Muscle of back (tissue), 11 donors: ENCODE results near the gene ANKRD33B. TPM values are rescaled to one million over a fixed set of nuclear protein-coding genes. Genes with fewer than 3 reads are reported as not detected.
"Not testable (repeated sequence)": the region's sequence is repeated elsewhere in the genome, so short reads cannot be mapped to it uniquely, and the experiment has no call there.

Experiments
- DNase-seq, 3 donors: peaks; one replicate each; pipeline versions ENCODE4 v3.0.0 to v3.0.0-alpha.2; 2013
- polyA plus RNA-seq, 10 donors: library from polyadenylated mRNA; unstranded; fragments of 120-200 nt; gene quantifications; one replicate each; pipeline ENCODE4 v1.2.1, GENCODE V29; 2013; ENCODE audit not compliant: insufficient read length in 10 of 10

ANKRD33B gene
- polyA plus RNA-seq, 10 donors = 1.0 to 3.1 (median 2.0) TPM

DNA sequence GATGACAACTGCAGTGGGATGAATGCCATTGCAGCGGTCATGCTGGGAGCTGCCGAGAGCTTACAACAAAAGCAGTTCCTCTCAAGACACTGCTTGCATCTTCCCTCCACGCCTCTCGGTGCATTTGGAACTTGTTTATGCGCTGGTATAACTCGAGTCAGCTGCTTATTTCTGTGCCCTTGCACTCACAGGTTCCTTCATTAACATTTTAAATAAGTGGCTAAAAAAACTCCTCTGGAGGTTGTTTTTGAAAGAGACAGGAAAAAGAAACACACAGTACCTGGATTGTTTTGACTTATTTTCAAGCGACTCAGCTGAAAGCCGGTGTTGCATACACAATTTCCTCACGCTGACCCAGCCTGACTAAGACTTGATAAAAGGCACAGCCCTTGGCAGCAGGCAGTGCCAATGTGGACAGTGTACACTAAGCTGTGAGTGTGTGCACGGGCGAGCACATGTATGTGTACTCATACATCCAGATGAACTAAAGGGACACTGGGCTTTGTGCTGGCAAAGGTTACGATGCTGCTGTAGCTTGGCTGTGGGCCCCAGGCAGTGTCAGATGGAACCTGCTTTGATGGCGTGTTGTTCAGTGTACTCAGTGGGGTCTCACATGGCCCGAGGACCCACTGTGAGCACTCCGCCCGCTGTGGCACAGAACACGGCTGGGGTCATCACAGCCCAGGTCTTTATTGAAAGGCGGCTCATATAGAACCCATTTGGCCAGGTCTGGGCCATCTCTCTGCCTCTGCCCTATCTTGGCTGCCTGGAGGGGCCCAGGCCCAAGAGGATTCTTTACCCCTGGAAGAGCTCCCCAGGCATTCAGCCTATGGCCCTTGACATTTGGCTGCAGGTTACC lies 92.3 kb downstream of the ANKRD33B start:
- no peak for DNase-seq

DNA sequence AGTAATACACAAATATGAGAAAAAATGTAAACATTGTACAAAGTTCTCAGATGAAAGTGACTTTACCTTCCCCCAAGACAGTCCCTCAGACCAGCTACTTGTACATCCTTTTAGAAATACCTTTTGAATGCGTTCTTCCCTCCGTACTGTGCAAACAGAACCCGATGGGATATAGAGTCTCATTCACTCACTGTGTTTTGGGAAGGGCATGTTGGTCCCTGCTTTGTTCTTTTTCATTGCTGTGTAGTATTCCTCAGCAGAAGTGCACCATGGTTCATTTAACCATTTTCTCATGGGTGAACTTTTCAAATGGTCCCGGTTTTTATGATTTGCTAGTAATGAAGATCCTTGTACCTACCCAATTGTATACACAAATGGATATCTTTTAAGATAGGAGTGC lies 94.4 kb downstream of the ANKRD33B start:
- DNase-seq = no peak

DNA sequence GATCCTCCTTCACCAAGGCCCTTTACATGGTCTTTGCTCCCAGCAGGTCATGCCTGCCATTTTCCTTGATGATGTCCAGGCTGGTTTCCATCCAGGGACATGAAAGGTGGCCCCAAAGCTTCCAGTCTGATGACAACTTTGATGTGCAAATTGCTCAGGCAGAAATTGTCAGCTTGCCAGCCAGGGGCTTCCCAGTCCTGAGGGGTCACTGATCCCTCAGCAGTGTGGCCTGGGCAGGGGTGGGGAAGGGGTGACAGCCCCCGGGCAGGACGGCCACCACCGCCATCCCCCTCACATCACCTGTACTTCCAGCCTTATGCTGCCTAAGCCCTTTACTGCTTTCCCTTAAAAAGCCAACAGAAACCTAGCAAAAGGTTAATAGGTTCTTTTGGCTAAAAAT lies 96.3 kb downstream of the ANKRD33B start:
- no peak for DNase-seq

DNA sequence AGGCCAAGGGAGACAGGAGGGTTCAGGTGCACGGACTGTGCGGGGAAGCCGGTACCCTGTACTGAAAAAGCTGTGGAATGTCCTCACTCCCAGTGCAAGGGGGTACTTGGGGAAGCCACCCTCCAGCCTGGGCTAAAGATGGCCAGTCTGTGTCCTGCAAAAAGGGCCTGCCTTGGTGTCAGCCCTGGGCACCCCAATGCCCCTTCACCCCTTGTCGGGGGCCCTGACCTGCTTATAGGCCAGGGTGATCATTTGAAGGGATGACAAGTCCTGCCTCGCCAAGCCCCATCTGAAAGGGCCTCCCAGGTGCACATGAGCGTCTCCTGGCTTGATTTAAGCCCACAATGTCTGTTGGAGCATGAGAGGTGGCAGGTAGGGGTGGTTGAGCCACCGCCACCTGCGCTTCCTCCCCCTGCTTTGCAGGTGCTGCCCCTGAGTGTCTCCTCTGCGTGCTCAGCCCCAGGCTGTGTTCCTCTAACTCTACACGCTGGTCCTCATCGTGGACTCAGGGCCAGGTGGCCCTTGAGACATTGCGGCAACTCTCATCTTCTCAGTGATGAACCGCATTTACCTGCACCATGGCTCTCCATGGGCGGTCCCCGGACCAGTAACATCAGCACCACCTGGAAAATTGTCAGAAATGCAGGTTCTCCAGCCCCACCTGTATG lies 97.0 kb downstream of the ANKRD33B start:
- DNase-seq = no peak

DNA sequence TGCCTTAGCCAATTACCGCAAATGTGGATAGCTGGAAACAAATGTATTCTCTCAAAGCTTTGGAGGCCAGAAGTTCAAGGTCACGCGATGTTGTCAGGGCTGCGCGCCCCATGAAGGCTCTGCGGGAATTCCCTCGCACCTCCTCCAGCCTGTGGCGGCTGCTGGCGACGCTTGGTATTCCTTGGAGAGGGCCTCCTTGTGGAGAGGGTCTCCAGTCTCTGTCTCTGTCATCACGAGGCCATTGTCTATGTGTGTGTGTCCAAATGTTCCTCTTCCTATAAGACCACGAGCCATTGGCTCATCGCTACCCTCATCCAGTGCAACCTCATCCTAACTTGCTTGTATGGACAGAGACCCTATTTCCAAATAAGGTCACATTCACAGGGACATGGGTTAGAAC lies 97.5 kb downstream of the ANKRD33B start:
- no peak for DNase-seq

DNA sequence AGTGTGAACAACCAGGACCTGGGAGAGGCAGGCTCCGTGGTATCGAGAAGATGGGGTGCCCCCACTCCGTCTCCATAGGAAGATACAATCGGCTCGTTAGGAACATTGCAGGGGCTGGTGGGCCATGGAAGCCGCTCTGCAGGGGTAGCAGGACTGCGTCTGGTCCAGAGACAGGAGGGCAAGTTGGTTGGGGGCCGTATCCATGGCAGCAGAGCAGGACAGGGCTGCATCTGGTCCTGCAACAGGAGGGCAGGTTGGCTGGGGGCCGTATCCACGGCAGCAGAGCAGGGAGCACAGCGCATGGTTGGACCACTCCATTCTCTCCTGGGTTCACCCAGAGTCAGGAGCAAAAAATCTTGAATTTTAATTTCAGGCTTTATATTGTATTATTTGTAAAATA lies 98.2 kb downstream of the ANKRD33B start:
- DNase-seq = no peak

DNA sequence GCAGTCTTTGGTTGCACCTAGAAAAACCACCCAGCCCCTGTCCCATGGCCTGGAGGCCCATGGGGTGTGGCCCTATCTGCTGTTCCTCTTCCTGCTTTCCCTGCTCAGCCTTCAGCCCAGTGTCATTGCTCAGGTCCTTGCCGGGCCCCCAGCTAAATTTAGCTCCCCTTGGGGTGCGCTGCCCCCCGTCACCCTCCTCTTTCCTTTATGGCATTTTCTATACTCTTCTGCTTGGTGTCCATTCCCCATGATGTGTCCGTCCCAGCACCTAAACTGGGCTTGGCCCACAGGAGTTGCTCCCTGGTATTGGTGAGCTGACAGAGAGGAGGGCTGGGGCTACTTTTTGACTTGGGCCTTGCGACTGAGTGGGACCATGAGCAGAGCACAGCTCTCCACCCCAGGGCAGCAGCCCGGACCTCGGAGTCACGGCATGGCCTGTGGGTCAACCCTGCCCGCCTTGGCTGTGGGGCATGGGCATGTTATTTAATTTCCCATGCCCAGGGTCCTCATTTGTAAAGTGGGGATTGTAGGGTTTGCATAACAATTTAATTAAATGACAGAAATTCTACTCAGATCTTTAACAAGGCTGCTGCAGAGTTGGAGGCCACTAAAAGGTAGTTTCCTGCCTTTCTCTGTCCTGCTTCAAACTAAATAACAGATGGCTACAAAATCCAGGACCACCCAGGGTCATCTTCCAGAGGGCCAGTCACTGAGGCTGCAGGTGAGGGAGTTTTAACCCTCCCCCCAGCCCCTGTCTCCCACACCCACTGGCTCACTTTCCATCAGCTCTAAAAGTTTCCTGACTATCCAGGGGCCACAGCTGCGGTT lies 99.0 kb downstream of the ANKRD33B start:
- DNase-seq = no peak

DNA sequence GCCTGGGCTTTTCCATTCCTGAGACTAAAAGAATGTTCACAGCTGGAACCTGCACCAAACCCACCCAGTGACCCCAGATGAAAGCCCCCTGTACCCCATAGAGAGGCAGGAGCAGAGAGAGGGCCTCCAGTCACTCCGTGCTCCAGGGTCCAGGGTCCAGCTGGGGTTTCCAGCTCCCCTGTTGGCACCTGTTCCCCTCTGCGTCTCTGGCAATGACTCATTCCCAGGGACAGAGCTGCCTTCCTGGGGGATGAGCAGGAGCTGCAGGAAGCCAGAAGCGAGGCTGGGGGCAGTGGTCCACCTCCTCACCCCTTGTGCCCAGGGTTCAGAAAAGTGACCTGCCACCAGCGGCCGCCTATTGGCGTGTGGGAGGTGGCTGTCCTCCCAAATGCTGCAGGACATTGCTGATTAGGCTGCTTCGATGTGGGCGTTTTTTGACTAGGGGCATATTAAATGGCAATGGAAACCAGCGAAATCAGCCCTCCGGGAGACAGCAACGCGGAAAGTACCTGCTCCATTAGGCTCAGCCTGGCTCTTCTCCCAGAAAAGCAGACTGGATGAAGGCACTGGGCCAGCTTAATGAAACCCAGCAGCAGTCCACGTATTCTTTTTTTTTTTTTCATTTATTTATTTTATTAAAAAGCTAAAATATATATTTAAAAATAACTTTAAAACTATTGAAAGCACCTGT lies 99.8 kb downstream of the ANKRD33B start:
- peak; percentile 49 to 79 (median 72) for DNase-seq

DNA sequence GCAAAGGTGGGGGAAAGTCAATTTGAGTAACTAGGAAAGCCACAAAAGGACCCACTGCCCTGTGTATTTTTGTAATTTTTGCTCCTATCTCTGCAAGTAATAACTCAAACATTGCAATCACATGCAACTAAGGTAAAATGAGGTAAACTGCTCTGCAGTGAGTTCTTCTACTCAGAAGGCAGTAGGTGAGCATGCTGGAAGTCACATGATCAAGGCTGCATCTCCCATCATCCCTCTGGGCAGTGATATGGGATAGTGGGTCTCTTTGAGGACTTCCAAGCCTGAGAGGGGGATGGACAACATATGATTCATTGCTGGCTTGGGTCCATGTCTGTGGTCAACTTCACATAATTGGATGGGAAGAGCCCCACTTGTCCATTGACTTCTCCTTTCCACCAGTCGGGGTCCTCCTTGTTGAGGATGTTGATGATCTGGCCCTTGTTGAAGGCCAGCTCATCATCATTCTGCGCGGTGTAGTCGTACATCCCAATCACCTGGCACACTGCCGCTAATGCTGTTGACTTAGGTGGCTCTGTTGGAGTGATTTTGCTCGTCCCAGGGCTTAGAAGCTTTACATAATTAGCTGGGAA lies 100.4 kb downstream of the ANKRD33B start:
- not testable (repeated sequence) for DNase-seq

DNA sequence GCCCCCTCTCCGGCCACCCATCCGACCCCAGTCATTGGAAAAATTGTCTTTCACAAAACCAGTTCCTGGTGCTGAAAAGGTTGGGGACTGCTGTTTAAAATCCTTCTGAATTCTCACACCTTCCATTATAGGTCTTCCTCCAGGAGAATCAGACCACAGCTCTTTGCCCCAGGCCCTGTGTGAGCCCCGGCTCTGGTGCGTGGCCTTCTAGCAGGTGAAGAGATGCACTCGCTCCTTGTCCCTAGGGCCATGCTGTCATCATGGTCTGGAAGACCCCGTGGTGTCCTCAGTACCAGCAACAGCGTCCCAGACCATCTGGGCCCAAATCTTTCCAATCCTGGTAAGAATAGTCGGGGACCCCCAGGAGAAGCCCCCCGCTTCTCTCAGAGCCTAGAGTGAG lies 101.9 kb downstream of the ANKRD33B start:
- DNase-seq = no peak

DNA sequence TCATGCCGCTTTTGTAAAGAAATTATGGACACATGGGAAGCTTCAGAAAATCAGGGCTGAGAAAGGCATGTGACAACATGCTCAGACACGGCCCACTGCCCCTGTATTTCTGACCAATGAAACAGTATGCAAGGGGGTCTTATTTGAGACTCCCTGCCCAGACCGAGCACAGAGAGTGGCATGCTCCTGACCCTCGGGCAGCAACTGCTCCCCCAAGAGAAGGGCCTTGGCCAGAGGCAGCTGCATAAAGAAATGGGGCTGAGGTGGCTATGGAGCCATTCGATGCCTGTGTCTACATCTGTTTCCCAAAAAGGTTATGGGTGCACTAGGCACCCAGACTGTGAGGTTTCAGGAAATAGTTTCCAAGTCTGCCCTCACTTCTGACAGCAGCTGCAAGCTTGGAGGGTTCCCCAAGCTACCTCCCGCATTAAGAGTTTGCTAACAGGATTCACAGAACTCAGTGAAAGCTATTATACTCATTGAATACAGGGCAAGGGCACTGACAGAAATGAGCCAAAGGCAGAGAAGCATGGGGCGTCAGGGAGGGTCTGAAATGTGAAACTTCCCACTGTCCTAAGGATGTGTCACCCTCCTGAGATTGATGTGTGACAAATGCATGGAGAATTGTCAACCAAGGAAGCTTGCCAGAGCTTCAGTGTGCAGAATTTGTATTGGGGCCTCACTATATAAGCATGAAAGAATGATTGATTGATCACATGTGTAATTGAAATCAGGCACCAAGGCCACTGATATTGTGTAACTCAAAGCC lies 102.8 kb downstream of the ANKRD33B start:
- DNase-seq = no peak

DNA sequence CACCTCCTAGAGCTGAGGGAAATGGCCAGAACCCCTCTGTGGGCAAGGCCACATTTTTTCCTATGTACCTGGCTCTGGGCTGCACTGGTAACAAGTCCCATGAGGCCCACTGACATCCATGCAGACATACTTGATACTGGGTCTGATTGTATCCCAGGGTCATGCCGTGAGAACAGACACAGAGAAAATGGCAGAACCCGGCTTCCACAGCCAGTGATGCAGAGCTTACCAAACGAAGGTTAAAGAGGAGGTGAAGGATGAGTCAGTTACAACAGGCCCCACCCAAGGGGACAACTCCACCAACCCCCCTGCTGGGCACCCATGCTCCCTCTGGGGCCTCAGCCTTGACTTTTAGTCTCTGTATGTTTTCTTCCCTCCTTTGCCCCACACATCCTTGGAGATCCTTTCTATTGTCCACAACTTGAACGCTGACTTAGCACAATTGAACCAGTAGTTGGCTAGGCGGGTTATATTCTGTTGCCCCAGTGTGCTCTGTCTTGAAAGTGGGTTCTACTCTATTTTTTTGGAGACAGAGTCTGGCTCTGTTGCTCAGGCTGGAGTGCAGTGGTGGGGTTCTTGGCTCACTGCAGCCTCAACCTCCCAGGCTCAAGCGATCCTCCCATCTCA lies 103.7 kb downstream of the ANKRD33B start:
- no peak for DNase-seq

DNA sequence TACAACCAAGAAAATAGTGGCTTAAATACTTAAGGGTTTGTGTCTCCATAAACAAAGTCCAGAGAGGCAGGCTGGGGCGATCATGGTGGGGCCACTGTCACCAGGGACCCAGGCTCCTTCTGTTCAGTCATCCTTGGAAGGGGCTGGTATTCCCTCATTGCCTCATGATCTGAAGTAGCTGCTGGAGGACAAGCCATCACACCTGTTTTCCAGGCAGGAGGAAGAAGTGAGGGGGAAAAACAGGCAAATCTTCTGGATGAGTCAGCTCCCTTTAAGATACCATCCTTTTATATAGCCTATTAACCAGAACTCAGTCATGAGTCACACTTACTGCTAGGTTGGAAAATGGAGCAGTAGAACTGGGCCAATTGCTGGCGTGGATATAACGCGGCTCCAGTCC lies 104.8 kb downstream of the ANKRD33B start:
- no peak for DNase-seq

DNA sequence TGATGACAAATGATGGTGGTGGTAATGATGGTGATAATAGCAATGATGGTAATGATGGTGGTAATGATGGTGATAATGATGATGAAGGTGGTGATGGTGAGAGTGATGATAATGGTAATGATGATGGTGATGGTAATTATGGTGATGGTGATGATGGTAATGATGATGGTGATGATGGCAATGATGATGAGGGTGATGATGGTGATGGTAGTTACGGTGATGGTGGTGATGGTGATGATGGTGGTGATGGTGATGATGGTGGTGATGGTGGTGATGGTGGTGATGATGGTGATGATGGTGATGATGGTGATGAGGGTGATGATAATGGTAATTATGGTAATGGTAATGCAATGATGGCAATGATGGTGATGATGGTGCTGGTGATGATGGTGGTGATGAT lies 106.1 kb downstream of the ANKRD33B start:
- no peak for DNase-seq

DNA sequence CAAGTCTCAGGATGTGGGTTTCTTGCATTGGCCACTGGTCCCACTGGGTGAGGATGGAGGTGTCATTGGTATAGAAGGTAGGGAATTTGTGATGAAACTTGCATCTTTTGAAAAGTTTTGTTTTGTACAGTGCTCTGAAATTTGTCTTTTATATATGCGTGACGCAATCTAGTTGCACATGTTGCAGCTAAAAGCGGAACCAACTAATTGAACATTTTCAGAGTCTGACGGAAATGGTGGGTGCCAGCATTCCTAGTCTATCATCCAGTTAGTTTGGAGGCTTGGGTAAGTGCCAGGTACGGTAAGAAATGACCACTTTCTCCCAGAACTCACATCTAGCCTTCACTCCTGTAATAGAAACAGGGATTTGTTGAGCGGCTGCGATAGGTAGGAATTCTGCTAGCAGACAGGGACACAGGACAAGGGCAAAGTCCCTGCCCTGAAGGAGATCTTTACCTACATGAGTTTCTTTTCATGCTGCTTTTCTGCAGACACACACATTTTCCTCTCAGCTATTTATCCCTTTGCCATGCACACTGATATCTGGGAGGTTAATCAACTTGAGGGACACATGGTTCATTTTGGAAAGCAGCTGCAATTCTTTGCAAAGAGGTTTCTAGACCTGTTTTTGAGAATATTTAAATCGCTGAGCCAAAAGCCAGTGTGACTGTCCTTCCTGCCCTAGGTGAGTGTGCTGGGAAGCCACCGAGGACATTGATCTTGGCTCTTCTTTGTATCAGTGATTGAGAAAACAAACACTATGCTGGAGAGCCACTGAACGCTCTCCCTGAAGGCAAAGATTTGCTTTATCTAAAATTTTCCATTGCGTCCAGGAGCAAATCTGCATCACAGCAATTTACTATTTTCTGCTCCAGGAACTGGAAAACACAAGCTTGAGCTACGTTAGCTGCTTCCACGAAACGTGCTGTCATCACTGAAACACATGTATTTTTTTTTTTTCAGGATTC lies 107.5 kb downstream of the ANKRD33B start:
- DNase-seq = peak in 1 of 3 donors; percentile 60

DNA sequence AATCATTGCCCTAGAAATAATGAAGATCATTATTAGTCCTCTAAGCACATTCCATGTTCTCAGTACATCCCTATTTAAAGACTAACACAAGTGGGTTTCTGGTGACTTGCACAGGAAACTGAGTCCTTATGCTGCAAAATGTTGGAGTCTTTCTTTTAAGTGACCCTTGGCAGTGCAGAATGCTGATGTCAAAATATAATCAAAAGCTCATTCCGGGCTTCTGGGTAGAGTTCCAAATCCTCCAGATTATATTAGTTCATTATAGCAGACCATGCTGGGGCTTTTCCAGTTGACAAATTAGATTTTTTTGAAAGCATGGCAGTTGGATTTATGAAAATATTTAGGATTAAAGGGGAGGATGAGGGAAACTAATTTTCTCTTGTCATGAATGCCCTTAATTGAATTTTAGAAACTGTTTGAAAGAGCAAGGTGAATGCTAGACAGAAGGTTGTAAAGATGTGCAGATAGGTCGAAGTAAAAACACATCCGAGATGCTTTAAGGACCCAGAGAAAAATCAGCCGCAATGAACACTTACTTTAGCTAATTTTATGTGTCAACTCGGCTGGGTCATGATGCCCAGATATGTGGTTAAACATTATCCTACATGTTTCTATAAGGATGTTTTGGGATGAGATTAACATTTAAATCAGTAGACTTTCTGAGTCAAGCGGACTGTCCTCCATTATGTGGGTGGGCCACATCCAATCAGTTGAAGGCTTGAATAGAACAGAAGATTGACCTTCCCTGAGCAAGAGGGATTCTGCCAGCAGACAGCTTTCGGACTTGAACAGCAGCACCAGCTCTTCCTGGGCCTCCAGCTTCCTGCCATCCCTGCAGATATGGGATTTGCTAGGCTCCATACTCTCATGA lies 108.5 kb downstream of the ANKRD33B start:
- DNase-seq = no peak

DNA sequence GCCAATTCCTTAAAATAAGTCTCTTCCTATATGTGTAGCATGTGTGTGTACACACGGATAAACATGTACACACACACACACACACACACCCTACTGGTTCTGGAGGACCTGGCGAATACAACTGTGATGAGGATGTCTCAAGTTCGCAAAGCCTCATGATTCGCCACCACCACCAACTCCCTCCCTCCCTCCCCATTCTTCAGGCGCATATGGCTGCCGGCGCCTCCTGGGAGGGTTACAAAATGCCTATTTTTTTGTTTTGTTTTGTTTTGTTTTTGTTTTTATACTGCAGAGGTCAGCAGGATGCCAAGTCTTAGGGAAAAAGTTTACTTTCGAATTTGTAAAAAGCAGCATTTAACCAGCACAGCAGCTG lies 109.1 kb downstream of the ANKRD33B start:
- peak in 1 of 3 donors; percentile 44 for DNase-seq

DNA sequence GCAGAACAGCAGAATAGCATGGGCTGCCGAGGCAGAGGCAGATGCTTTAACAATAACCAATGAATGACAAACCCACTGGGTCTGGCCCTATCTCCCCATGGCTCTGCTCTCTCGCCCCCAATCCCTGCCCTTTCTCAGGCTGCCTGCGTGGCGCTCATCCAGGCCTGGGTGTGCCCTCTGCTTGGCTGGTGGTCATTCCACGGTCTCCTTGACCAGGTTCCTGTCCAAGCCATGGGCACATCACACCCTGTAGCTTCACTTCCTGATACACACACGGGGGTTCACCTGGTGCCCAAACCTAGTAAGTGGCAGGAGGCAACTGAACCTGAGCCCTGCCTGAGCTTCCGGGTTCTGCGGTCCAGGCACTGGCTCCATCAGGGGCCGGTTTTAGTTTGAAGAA lies 109.5 kb downstream of the ANKRD33B start:
- DNase-seq = no peak
